ENCODE results near the gene TMEM182.

Gene TMEM182

DNA sequence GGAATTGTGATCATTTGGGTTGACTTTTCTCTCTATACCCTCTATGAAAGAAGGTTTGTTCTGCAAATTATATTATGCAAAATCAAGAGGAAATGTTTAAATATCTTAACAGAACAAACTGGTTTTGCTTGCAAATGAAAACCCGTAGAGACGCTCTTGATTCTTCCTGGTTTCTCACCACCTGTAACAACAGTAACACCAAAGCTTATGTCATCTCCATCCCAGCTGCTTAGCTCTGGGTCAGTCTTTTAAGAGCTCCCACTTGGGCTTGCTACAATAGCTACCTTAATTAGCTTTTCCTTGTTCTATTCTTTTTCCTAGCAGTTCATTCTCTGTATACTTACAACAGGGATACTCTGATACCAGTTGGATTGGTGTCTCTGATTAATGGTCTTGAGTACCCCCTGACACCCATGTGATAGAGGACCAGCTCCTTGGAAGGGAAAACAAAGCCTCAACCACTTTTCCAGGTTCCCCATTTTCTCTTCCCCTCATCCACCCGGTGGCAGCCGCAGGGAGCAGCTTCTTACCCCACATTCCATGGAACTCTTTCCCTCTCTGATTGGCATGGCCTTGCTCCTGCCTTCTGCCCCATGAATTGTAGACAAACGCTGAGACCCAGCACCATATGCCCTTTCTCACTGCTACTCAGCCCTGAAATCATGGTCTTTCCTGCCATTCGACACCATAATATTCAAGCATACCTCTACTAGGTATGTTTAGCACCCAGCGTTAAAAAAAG lies 27.7 kb downstream of the TMEM182 start:
- H3K27ac ChIP-seq = peak overlapping the region; percentile 43
- TF ChIP-seq, protein P1, sequence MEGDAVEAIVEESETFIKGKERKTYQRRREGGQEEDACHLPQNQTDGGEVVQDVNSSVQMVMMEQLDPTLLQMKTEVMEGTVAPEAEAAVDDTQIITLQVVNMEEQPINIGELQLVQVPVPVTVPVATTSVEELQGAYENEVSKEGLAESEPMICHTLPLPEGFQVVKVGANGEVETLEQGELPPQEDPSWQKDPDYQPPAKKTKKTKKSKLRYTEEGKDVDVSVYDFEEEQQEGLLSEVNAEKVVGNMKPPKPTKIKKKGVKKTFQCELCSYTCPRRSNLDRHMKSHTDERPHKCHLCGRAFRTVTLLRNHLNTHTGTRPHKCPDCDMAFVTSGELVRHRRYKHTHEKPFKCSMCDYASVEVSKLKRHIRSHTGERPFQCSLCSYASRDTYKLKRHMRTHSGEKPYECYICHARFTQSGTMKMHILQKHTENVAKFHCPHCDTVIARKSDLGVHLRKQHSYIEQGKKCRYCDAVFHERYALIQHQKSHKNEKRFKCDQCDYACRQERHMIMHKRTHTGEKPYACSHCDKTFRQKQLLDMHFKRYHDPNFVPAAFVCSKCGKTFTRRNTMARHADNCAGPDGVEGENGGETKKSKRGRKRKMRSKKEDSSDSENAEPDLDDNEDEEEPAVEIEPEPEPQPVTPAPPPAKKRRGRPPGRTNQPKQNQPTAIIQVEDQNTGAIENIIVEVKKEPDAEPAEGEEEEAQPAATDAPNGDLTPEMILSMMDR (conservative IDR thresholded peaks at IDR 0.05) = no peak

GRCh38 chr2:102790091-102790455 lies 28.2 kb downstream of the TMEM182 start:
- peak overlapping the region; percentile 43 for H3K27ac ChIP-seq
- TF ChIP-seq, protein P1 (conservative IDR thresholded peaks at IDR 0.05) = no peak

DNA sequence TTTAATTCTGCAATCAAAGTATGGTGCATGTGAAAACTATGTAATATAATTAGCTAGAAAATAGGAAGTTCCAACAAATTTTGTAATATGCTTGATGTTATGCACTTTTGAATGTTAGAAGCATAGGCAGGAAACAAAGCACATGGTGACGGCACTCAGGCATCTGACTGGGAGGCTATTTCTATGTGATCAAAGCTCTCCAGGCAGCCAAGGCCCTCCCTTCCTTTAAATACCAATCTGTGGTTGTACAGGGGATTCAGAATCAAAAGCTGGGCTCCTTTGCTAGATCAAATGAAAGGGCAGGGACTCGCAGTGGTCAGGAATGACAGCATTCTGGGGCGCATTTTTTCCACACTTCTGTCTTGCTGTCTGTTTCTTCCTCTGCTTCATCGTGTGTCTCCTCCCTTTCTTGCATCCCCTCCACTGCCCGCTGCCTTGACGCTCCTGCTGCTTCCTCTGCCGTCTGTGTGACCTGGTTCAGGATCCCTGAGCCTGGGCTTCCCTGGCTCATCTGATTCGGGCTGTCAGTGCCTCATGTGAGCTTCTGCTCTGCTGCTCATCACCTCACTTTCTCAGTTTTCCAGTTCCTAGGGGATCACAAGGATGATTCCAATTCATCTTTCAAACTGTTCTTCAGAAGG lies 30.9 kb downstream of the TMEM182 start:
- peak overlapping the region; percentile 70 for H3K27ac ChIP-seq
- TF ChIP-seq, protein P1 (conservative IDR thresholded peaks at IDR 0.05) = no peak

- H3K27ac ChIP-seq = peak overlapping the region; percentile 92
- TF ChIP-seq, protein P1 (conservative IDR thresholded peaks at IDR 0.05) = no peak
Measured at GRCh38 chr2:102795641-102796040, 33.8 kb downstream of the TMEM182 start.

GRCh38 chr2:102796337-102796736 lies 34.5 kb downstream of the TMEM182 start:
- TF ChIP-seq, protein P1 (conservative IDR thresholded peaks at IDR 0.05) = no peak
- H3K27ac ChIP-seq = peak overlapping the region; percentile 92

DNA sequence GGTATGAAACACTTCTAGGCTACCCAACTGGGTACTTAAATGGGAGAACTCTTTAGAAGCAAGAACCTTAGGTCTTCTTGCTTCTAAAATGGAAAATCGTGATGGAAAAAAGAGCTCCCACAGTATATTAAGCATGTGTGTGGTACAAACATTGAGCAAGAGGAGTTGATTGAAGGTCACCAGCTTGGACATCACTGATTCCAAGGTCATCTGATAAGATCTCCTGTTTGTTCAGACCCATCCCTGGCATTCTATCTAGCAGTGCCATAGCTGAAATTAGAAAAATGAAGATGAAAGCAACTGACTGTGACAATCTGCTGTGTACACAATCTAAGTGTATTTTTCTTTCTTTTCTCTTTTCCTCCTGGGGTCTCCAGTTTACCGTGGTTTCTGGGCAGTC lies 35.7 kb downstream of the TMEM182 start:
- TF ChIP-seq, protein P1 (conservative IDR thresholded peaks at IDR 0.05) = no peak
- H3K27ac ChIP-seq = peak overlapping the region; percentile 92

GRCh38 chr2:102798181-102798580 lies 36.4 kb downstream of the TMEM182 start:
- peak overlapping the region; percentile 92 for H3K27ac ChIP-seq
- TF ChIP-seq, protein P1 (conservative IDR thresholded peaks at IDR 0.05) = no peak

All from VCaP (cell line).